22Rv1 (cell line): ENCODE results near the gene RBBP6.

Experiments used
- CTCF ChIP-seq: fragments of 450-650 bp; IDR thresholded peaks from 2 replicates; pipeline ENCODE4 v1.5.1; 2017; ENCODE audit warnings: mild to moderate bottlenecking
- ZFX ChIP-seq: fragments of 450-650 bp; IDR thresholded peaks from 2 replicates; pipeline ENCODE4 v1.6.1; 2017; ENCODE audit warnings: antibody characterized with exemption, borderline replicate concordance

- TF ChIP-seq CTCF, result no peak
- no peak for TF ChIP-seq ZFX
Measured at GRCh38 chr16:24573141-24573540, 33.8 kb downstream of the RBBP6 start.
